Iris pigment epithelial cell (primary cell): ENCODE measurements around the gene MLC1.

ENCODE experiments used
- DNase-seq: peaks from one replicate; pipeline ENCODE4 v3.0.0-alpha.2; 2011; ENCODE audit warnings: low read depth

The MLC1 gene

GRCh38 chr22:50058061-50058905 is 26.9 kb downstream of the MLC1 start, which contains the start of gene TTLL8:
Gene TTLL8 (minus strand): TSS chr22:50058298.
- no peak for DNase-seq

- no peak for DNase-seq
Measured at GRCh38 chr22:50057278-50058060, 27.8 kb downstream of the MLC1 start.

GRCh38 chr22:50056214-50056972 is 28.8 kb downstream of the MLC1 start:
- no peak for DNase-seq

- DNase-seq = no peak
Measured at GRCh38 chr22:50053861-50054260, 31.4 kb downstream of the MLC1 start.

- DNase-seq = no peak
Measured at GRCh38 chr22:50051930-50052329, 33.3 kb downstream of the MLC1 start.

GRCh38 chr22:50049299-50050195 is 35.7 kb downstream of the MLC1 start:
- DNase-seq = no peak

GRCh38 chr22:50048836-50049235 is 36.4 kb downstream of the MLC1 start:
- DNase-seq = no peak

- DNase-seq = no peak
Measured at GRCh38 chr22:50048061-50048765, 37.0 kb downstream of the MLC1 start.

GRCh38 chr22:50047346-50047745 is 37.9 kb downstream of the MLC1 start:
- DNase-seq = no peak

GRCh38 chr22:50046481-50047245 is 38.6 kb downstream of the MLC1 start:
- DNase-seq = no peak

GRCh38 chr22:50046019-50046415 is 39.2 kb downstream of the MLC1 start:
- DNase-seq = no peak

GRCh38 chr22:50045211-50046018 is 39.8 kb downstream of the MLC1 start:
- no peak for DNase-seq

GRCh38 chr22:50044485-50045118 is 40.6 kb downstream of the MLC1 start:
- no peak for DNase-seq

GRCh38 chr22:50041361-50042065 is 43.7 kb downstream of the MLC1 start:
- no peak for DNase-seq

GRCh38 chr22:50040717-50041116 is 44.5 kb downstream of the MLC1 start:
- DNase-seq = no peak

GRCh38 chr22:50039669-50040443 is 45.4 kb downstream of the MLC1 start:
- no peak for DNase-seq
